Effector CD8-positive, alpha-beta T cell (primary cell): Measurements from ENCODE around the gene LAPTM4A.
"Not testable (repeated sequence)": the region's sequence is repeated elsewhere in the genome, so short reads cannot be mapped to it uniquely, and the experiment has no call there.

Experiments
- DNase-seq: peaks from one replicate; lab custom pipeline; 2025; lab: John Stamatoyannopoulos, UW

LAPTM4A gene

GRCh38 chr2:20076757-20077156 lies 25.3 kb upstream of the LAPTM4A start:
- no peak for DNase-seq

DNA sequence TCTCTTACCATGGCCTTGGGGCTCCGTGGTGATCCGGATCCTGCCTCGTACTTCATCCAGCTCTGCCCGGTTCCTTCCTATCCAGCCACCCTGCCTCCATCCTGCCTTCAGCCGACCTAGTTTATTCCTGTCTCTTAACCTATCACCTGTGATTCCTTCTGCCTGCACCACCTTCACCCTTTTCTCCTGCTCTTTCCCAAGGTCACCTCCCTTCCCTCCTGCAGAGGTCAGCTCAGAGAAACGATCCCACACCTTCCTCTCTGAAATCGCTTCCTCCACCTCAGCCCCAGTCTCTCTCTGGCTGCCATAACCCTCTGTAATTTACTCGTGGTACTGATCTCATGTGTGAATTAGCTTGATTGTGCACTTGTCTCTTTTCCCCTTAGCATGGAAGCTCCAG lies 23.5 kb upstream of the LAPTM4A start:
- no peak for DNase-seq

DNA sequence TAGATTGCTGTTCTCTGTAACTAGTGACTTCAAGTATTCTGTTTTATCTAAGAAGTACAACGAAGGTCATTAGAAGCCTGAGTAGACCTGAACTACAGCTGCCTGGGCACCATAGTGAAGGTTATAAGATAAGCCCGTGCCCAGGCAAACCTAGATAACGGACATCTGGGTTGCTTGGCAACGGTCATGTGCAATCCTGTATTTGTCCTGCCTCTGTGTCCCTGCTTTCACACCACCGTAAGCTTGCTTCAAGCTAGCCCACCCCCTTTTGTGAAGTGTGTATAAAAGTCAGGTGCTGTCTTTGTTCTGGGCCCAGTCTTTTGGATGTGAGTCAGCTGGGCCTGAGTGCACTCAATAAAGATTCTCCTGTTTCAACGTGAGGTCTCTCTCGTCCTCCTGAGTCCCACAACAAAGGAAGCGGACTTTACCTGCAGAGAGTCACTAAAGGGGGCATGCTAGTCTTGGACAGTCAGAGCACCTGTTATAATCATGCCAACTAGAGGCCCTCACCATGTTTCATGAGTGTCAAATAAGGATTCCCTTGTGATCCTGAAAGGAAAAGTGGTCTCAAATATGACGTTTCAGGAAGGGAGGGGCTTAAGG lies 22.7 kb upstream of the LAPTM4A start:
- DNase-seq, result not testable (repeated sequence)

DNA sequence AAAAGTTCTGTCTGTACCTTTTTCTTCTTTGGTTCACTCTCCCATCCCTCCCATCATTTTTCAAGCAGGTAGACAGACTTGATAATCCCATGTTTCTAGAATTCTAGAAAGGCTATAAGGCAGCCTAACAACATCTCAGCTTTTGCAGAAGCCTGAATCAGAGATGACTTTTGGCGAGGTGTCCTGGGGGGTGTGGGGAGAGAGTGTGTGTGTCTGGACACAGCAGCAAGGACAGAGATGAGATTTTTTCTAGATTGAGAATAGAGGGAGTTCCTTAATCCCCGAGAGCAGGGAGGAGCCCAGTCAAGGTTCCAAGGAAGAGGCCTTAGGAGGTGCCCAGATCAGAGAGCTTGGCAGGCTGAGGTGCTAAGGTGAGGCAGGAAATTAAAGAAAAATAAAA lies 22.0 kb upstream of the LAPTM4A start:
- DNase-seq, result no peak

DNA sequence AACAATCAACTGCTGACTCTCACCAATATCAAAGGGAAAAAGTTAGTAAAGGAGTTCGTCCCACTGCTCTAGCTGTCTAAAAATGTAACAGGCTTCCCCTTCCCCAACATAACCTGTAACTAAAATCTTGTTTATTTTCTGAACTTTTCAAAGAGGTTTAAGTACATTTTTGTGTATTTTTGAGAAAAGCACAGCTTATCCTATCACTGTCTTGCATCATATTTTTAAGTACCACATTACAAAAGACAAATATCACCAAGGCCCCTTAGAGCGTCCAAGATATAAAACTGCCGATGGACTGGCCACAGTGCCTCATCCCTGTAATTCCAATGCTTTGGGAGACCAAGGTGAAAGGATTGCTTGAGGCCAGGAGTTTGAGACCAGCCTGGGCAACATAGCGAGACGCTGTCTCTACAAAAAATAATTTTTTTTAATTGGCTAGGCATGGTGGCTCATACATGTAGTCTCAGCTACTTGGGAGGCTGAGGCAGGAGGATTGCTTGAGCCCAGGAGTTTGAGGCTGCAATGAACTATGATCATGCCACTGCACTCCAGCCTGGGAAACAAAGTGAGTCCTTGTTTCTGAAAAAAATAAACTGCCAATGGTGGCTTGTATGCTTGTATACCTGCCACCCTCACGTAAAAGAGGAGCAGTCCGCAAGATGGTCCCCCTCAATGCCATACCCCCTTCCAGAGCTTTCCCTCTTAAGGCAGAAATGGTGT lies 21.2 kb upstream of the LAPTM4A start:
- DNase-seq, result no peak

DNA sequence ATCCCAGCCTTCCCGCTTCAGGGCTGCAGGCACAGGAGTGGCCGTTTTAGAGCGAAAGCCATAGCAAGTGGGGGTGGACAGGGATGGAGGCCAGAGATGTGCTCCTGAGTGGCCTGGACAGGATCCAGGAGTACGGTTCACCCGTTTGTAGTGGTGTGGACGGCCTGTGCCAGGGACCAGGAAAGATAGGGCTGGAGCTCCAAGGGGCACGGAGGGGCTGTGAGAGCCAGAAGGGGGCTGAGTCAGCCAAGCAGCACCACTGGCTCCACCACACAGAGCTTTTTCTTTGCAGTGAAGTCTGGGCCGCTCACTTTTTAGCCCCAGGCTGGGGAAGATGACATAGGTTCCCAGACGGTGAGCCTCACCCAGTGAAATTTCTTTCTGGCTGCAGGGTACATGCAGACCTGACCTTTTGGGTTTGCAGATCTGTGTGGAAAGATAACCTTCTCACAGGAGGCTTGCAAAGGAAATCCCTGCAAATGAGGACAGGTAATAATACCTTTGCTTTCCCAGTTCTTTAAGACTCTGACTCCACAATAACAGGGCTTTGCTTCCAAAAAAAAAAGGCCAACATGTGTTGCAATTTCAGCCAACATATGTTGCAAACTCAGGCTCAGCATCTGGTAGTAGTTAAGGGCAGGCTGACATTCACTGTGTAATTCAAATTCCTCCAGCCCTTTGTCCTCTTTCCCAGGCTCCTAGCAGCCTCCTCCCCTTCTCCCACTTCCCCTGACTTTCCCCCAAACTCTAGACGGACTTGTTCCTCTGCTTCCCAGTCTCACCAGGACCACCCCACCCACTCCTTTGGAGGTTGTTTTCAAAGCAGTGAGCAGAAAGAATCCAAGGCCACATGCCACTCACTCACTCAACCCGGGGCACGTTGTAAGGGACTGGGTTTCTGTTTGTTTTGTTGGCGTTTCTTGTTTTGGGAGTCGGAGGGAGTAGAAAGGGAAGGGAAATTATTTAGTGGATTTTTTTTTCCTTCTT lies 20.3 kb upstream of the LAPTM4A start:
- DNase-seq, result no peak

DNA sequence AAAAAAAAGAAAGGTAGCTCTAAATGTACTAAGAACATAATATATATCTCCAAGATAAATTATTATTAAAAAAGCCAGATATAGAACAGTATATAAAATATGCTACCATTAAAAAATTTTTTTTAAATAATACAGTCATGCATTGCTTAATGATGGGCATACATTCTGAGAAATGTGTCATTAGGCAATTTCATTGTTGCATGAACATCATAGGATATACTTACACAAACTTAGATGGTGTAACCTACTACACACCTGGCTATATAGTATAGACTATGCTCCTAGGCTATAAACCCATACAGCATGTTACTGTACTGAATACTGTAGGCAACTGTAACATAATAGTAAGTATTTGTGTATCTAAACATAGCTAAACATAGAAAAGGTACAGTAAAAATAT lies 18.3 kb upstream of the LAPTM4A start:
- no peak for DNase-seq

GRCh38 chr2:20067992-20068584 lies 16.7 kb upstream of the LAPTM4A start:
- no peak for DNase-seq

GRCh38 chr2:20065885-20066602 lies 14.6 kb upstream of the LAPTM4A start:
- DNase-seq, result no peak

DNA sequence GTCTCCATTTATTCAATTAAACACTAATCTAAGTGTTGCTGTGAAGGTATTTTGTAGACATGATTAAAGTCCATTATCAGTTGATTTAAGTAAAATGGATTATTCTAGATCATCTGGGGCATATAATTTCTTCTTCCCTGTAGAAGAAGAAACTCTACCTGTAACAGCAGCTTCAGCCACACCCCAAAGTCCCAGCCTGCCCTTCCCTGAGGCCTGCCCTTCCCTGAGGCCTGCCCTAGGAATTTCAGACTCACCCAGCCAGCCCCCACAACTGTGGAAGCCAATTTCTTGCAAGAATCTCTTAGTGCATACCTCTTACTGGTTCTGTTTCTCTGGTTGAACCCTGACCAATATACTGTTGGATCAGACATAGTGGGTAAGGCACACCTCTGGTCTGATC lies 13.4 kb upstream of the LAPTM4A start:
- no peak for DNase-seq

- no peak for DNase-seq
Observed at GRCh38 chr2:20064421-20064820, 13.0 kb upstream of the LAPTM4A start.

DNA sequence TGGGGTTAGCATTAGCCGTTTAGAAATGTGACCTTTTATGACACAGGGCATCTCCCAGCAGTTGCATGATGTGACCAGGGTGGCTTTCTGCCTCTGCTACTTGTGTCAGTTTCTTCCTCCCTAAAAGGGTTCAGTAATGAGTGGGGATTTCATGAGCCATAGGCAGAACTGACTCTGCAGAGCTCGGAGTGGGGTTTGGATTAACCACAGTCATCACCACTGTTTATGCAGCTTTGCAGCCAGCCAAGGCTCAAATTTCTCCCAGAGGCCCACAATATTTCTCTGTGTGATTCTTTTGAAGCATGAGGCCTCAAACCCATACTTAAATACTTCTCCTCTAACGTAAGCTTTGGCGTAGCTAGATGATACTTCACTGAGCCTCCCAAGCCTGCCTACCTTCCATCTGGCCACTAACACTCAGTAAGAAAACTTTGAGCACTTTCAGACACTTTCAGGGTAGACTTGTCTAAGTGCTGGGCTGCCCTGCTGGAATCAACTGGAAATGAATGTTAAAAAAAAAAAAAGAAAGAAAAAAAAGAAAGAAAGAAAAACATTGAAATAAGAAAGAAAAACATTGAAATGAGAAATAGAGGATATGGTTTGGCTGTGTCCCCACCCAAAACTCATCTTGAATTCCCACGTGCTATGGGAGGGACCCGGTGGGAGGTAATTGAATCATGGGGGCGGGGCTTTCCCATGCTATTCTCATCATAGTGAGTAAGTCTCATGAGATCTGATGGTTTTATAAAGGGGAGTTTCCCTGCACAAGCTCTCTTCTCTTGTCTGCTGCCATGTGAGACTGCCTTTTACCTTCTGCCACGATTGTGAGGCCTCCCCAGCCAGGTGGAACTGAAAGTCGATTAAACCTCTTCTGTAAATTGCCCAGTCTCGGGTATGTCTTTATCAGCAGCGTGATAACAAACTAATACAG lies 11.5 kb upstream of the LAPTM4A start:
- DNase-seq, result no peak

DNA sequence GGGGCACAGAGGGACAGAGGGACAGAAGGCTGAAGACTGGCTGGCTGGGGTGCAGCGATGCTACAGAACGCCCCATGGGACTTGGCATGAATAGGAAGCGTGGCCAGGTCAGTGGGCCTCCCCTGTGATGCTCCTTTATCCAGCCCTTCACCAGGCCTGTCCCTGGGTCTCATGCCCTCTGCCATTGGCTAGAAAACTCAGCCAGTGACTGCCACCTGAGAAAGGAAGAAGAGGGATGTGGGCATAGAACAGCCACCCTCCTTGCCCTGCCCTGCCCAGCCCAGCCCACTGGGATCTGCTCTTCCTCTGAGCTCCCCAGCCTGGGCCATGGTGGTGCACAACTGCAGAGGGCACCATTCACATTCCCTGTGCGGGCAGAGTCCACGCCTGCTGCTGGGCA lies 10.5 kb upstream of the LAPTM4A start:
- no peak for DNase-seq

- DNase-seq, result no peak
Observed at GRCh38 chr2:20061476-20061875, 10.0 kb upstream of the LAPTM4A start.

DNA sequence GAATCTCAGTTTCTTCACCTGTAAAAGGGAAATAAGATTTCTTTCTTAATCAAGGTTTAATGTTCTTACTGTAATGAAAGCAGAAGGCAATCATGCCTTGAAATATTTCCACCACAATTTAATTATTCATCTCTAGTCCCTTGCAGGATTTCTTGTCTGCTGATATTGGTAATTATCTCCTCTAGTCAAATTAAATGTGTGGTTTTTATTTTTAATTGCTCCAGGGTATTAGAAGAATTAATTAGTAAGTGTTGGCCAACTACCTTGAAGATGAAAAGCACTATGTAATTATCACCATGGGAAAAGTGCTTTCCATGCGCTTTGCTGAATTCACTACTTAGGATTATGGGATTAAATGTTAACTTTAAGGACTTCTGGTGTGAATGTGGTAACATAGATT lies 8.7 kb upstream of the LAPTM4A start:
- no peak for DNase-seq

DNA sequence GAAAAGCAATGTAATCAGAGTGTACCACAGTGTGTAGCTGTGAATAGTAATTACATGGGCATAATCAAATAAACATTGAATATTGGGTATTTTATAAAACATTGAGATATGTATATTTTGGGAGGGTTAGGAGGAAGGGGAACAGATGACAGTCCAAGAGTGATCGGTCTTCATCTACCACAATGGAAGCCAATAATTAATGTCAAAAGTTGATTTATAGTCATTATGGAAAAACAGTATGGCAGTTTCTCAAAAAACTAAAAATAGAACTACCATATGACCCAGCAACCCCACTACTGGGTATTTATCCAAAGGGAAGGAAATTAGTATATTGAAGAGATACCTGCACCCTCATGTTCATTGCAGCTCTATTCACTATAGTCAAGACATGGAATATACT lies 5.8 kb upstream of the LAPTM4A start:
- DNase-seq, result no peak

- DNase-seq, result no peak
Observed at GRCh38 chr2:20054931-20055330, 3.5 kb upstream of the LAPTM4A start.

DNA sequence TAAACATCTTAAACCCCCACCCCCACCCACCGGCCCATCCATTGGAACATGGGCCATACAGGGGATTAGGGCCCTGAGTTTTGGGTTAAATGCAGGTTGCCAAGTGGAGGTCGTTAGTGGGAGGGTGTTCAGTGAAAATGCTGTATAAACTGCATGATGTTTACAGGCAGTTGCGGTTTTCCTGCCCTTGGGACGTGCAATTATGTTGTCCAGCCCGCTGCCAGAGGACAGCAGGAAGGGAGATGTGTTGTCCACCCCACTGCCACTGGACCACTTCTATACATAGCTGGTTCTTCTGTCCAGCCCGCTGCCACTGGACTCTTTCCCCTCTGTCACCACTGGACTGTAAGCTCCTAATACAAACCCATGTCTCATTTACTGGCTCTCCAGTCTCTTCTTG lies 2.7 kb upstream of the LAPTM4A start:
- DNase-seq, result no peak

GRCh38 chr2:20052861-20053281 lies 1.4 kb upstream of the LAPTM4A start:
- DNase-seq, result no peak

DNA sequence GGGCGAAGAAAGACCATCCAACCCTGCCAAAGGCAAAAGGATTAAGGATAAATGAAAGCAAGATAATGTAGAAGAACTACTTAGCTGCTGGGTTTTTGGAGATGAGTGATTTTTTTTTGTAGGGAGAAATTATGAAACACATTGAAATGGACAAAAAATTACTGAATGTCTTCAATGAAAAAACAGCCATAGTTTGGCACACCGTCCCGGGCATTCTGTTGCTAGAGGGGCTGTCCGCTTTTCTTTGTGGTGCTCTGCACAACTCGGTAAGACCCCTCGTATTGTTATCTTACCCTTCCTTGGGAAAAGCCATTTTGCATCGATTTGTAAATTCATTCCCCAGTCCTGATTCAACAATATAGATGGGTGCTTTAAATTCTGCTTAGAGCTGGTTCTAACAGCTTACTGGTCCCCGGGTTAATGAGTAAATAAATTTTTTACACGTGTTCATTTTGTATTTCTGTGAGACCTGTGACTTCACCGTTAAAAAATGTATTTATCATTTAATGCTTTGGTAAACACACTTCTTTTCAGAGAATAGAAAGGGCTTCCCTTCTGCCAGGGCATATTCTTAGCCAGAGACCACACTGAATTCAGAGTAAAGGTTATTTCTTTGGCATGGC lies 912 bp upstream of the LAPTM4A start:
- no peak for DNase-seq
